GM23338 (cell line): ENCODE data around the gene CECR2. TPM values are rescaled to one million over a fixed set of nuclear protein-coding genes. Genes with fewer than 3 reads are reported as not detected.
A peak's percentile ranks its signal among the peaks of the same experiment; 100 is the strongest.

Experiments used
- ATAC-seq: fragments of 200-7000 bp; cut with Tn5 transposase; 3 replicates; pipeline ENCODE4 v1.9.1; 2020
- DNase-seq: peaks from one replicate; pipeline ENCODE4 v3.0.0-alpha.2; 2015; ENCODE audit warnings: low spot score
- H2AFZ ChIP-seq: fragments of 200-600 bp; sonication (generic); 2 replicates; pipeline ENCODE4 v1.8.0; 2016; ENCODE audit warnings: antibody characterized with exemption, mild to moderate bottlenecking, moderate library complexity
- H3F3A ChIP-seq: fragments of 200-600 bp; sonication (generic); replicated peaks from 2 replicates; pipeline ENCODE4 v1.8.0; 2017; ENCODE audit warnings: antibody characterized with exemption, mixed run types, low read depth
- H3K27ac ChIP-seq: fragments of 200-600 bp; sonication (generic); 2 replicates; pipeline ENCODE4 v1.6.1; 2016; ENCODE audit warnings: low read depth
- H3K27me3 ChIP-seq: fragments of 200-600 bp; sonication (generic); 2 replicates; pipeline ENCODE4 v1.8.0; 2016; ENCODE audit warnings: mild to moderate bottlenecking, mixed run types, moderate library complexity; ENCODE audit not compliant: insufficient read depth
- H3K36me3 ChIP-seq: fragments of 200-600 bp; sonication (generic); 2 replicates; pipeline ENCODE4 v1.8.0; 2016; ENCODE audit warnings: mild to moderate bottlenecking; ENCODE audit not compliant: insufficient read depth
- H3K4me1 ChIP-seq: fragments of 200-600 bp; sonication (generic); 2 replicates; pipeline ENCODE4 v1.8.0; 2016; ENCODE audit warnings: mild to moderate bottlenecking, moderate library complexity; ENCODE audit not compliant: insufficient read depth
- H3K4me2 ChIP-seq: fragments of 200-600 bp; sonication (generic); 2 replicates; pipeline ENCODE4 v1.7.1; 2017; ENCODE audit warnings: mixed run types
- H3K4me3 ChIP-seq: fragments of 200-600 bp; sonication (generic); 2 replicates; pipeline ENCODE4 v1.6.1; 2016; ENCODE audit warnings: mixed run types
- H3K79me2 ChIP-seq: fragments of 200-600 bp; sonication (generic); replicated peaks from 2 replicates; pipeline ENCODE4 v1.8.0; 2017; ENCODE audit warnings: mild to moderate bottlenecking; ENCODE audit not compliant: insufficient read depth
- H3K9me2 ChIP-seq: fragments of 200-600 bp; sonication (generic); 2 replicates; pipeline ENCODE4 v1.8.0; 2017; ENCODE audit not compliant: insufficient read depth
- H4K20me1 ChIP-seq: fragments of 200-600 bp; sonication (generic); replicated peaks from 2 replicates; pipeline ENCODE4 v1.8.0; 2017; ENCODE audit warnings: mild to moderate bottlenecking; ENCODE audit not compliant: insufficient read depth
- H3K27ac Mint-ChIP-seq: 2 replicates; pipeline ENCODE4 v1.8.0; 2020; ENCODE audit warnings: inconsistent platforms, mild to moderate bottlenecking, moderate library complexity, mixed read lengths
- H3K27me3 Mint-ChIP-seq: 3 replicates; pipeline ENCODE4 v1.8.0; 2022; ENCODE audit warnings: low read depth, mild to moderate bottlenecking, moderate library complexity, mixed read lengths, inconsistent platforms; ENCODE audit not compliant: insufficient read depth, poor library complexity
- H3K36me3 Mint-ChIP-seq: 3 replicates; pipeline ENCODE4 v1.8.0; 2021; ENCODE audit warnings: low read depth, mild to moderate bottlenecking, inconsistent platforms, moderate library complexity, mixed read lengths
- H3K4me1 Mint-ChIP-seq: 3 replicates; pipeline ENCODE4 v1.8.0; 2020; ENCODE audit warnings: mild to moderate bottlenecking, inconsistent platforms, mixed read lengths
- H3K4me3 Mint-ChIP-seq: 3 replicates; pipeline ENCODE4 v1.8.0; 2021; ENCODE audit warnings: moderate library complexity, mild to moderate bottlenecking, inconsistent platforms, mixed read lengths
- H3K9me3 Mint-ChIP-seq: 3 replicates; pipeline ENCODE4 v1.8.0; 2020; ENCODE audit warnings: moderate library complexity, mild to moderate bottlenecking, inconsistent platforms, mixed read lengths
- EZH2 ChIP-seq: fragments of 200-600 bp; sonication (generic); IDR thresholded peaks from one replicate; pipeline ENCODE4 v1.8.0; 2017; ENCODE audit warnings: antibody characterized with exemption, mild to moderate bottlenecking, low read depth; ENCODE audit not compliant: unreplicated experiment
- JUNB ChIP-seq: IDR thresholded peaks from one replicate; pipeline ENCODE4 v1.6.1; 2016; ENCODE audit warnings: antibody characterized with exemption; ENCODE audit not compliant: unreplicated experiment
- STAT1 ChIP-seq: IDR thresholded peaks from one replicate; pipeline ENCODE4 v1.6.1; 2016; ENCODE audit warnings: antibody characterized with exemption; ENCODE audit not compliant: unreplicated experiment
- ZNF114 ChIP-seq: fragments of 250-450 bp; sonication (Bioruptor Pico); IDR thresholded peaks from 2 replicates; pipeline ENCODE4 v1.5.0; 2020; ENCODE audit warnings: mild to moderate bottlenecking, moderate library complexity
- ZNF331 ChIP-seq: fragments of 250-450 bp; sonication (Bioruptor Pico); IDR thresholded peaks from 2 replicates; pipeline ENCODE4 v1.5.0; 2020; ENCODE audit warnings: low read depth, mild to moderate bottlenecking, moderate library complexity
- polyA plus RNA-seq: library from polyadenylated mRNA; unstranded; fragments of >200 nt; fragmentation: Nextera tagmentation; extraction: Ambion mirVana; gene quantifications from 2 replicates; pipeline ENCODE4 v1.2.1, GENCODE V29; 2016
- total RNA-seq: library from RNA; depleted of rRNA; stranded (reverse); fragments of >200 nt; shearing (Covaris generic); gene quantifications from 2 replicates; pipeline ENCODE4 v1.2.3, GENCODE V29; 2014
- TF ChIP-seq, protein P1 (sequence below): IDR thresholded peaks from 2 replicates; pipeline ENCODE4 v1.6.1; 2016; ENCODE audit warnings: antibody characterized with exemption
- TF ChIP-seq, protein P2 (sequence below): fragments of 250-450 bp; sonication (Bioruptor Pico); IDR thresholded peaks from 2 replicates; pipeline ENCODE4 v1.5.0; 2020; ENCODE audit warnings: mild to moderate bottlenecking, moderate library complexity
- TF ChIP-seq, protein P3 (sequence below), 2 experiments: fragments of 200-600 bp in 1 of 2; sonication (generic) in 1 of 2; conservative IDR thresholded peaks; 2 replicates each; pipeline versions ENCODE4 v1.5.1 to v1.6.1; 2016 to 2017; ENCODE audit warnings: antibody characterized with exemption in 2 of 2, low read depth in 2 of 2, mild to moderate bottlenecking in 2 of 2, moderate library complexity in 1 of 2

The CECR2 gene
- total and polyA plus RNA-seq, 2 experiments from 2014 or later, result 18.4 to 110 TPM

DNA sequence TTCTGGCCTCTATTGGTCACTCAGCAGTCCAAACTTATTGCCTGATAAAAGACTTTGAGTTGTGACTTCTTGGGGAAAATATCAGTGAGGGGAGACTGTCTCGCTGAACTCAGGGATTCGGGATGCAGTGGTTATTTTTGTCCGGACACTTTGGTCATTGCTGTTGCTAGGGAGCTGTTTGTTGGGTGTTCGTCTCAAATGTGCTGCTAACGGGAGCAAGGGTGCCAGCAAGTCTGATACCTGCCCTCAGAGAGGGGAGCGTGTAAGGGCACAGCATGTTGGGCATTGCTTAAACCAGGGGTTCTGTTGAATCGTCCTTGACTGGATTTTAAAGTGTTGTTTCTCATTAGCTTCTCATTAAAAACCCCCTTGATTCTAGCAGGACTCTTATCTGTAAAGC is 144.8 kb downstream of the CECR2 start:
- H3K9me2 ChIP-seq, result no peaks in the 10 kb centered on the region
- H3K4me1 ChIP-seq, result no peaks in the 10 kb centered on the region
- H3K4me3 ChIP-seq, result no peak overlapping the region
- H3K79me2 ChIP-seq, result peaks cover 41% of the 10 kb centered on the region
- 0 out of 2 replicates have a peak overlapping the region, but pooled peaks have one; percentile 3 for H3K27ac ChIP-seq
- no peak overlapping the region for H2AFZ ChIP-seq
- peaks cover 5% of the 10 kb centered on the region for H4K20me1 ChIP-seq
- peaks cover 10% of the 10 kb centered on the region for H3K36me3 ChIP-seq
- no peak for DNase-seq
- TF ChIP-seq STAT1 (no peak), ZNF114 (CRISPR knock-in tag) (no peak), JUNB (no peak), EZH2 (no peak), ZNF331 (CRISPR knock-in tag) (no peak)
- TF ChIP-seq, protein P1, sequence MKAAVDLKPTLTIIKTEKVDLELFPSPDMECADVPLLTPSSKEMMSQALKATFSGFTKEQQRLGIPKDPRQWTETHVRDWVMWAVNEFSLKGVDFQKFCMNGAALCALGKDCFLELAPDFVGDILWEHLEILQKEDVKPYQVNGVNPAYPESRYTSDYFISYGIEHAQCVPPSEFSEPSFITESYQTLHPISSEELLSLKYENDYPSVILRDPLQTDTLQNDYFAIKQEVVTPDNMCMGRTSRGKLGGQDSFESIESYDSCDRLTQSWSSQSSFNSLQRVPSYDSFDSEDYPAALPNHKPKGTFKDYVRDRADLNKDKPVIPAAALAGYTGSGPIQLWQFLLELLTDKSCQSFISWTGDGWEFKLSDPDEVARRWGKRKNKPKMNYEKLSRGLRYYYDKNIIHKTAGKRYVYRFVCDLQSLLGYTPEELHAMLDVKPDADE, result no peak
- TF ChIP-seq, protein P2, sequence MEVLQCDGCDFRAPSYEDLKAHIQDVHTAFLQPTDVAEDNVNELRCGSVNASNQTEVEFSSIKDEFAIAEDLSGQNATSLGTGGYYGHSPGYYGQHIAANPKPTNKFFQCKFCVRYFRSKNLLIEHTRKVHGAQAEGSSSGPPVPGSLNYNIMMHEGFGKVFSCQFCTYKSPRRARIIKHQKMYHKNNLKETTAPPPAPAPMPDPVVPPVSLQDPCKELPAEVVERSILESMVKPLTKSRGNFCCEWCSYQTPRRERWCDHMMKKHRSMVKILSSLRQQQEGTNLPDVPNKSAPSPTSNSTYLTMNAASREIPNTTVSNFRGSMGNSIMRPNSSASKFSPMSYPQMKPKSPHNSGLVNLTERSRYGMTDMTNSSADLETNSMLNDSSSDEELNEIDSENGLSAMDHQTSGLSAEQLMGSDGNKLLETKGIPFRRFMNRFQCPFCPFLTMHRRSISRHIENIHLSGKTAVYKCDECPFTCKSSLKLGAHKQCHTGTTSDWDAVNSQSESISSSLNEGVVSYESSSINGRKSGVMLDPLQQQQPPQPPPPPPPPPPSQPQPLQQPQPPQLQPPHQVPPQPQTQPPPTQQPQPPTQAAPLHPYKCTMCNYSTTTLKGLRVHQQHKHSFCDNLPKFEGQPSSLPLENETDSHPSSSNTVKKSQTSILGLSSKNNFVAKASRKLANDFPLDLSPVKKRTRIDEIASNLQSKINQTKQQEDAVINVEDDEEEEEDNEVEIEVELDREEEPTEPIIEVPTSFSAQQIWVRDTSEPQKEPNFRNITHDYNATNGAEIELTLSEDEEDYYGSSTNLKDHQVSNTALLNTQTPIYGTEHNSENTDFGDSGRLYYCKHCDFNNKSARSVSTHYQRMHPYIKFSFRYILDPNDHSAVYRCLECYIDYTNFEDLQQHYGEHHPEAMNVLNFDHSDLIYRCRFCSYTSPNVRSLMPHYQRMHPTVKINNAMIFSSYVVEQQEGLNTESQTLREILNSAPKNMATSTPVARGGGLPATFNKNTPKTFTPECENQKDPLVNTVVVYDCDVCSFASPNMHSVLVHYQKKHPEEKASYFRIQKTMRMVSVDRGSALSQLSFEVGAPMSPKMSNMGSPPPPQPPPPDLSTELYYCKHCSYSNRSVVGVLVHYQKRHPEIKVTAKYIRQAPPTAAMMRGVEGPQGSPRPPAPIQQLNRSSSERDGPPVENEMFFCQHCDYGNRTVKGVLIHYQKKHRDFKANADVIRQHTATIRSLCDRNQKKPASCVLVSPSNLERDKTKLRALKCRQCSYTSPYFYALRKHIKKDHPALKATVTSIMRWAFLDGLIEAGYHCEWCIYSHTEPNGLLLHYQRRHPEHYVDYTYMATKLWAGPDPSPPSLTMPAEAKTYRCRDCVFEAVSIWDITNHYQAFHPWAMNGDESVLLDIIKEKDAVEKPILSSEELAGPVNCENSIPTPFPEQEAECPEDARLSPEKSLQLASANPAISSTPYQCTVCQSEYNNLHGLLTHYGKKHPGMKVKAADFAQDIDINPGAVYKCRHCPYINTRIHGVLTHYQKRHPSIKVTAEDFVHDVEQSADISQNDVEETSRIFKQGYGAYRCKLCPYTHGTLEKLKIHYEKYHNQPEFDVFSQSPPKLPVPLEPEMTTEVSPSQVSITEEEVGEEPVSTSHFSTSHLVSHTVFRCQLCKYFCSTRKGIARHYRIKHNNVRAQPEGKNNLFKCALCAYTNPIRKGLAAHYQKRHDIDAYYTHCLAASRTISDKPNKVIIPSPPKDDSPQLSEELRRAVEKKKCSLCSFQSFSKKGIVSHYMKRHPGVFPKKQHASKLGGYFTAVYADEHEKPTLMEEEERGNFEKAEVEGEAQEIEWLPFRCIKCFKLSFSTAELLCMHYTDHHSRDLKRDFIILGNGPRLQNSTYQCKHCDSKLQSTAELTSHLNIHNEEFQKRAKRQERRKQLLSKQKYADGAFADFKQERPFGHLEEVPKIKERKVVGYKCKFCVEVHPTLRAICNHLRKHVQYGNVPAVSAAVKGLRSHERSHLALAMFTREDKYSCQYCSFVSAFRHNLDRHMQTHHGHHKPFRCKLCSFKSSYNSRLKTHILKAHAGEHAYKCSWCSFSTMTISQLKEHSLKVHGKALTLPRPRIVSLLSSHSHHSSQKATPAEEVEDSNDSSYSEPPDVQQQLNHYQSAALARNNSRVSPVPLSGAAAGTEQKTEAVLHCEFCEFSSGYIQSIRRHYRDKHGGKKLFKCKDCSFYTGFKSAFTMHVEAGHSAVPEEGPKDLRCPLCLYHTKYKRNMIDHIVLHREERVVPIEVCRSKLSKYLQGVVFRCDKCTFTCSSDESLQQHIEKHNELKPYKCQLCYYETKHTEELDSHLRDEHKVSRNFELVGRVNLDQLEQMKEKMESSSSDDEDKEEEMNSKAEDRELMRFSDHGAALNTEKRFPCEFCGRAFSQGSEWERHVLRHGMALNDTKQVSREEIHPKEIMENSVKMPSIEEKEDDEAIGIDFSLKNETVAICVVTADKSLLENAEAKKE, result no peak
- TF ChIP-seq, protein P3, sequence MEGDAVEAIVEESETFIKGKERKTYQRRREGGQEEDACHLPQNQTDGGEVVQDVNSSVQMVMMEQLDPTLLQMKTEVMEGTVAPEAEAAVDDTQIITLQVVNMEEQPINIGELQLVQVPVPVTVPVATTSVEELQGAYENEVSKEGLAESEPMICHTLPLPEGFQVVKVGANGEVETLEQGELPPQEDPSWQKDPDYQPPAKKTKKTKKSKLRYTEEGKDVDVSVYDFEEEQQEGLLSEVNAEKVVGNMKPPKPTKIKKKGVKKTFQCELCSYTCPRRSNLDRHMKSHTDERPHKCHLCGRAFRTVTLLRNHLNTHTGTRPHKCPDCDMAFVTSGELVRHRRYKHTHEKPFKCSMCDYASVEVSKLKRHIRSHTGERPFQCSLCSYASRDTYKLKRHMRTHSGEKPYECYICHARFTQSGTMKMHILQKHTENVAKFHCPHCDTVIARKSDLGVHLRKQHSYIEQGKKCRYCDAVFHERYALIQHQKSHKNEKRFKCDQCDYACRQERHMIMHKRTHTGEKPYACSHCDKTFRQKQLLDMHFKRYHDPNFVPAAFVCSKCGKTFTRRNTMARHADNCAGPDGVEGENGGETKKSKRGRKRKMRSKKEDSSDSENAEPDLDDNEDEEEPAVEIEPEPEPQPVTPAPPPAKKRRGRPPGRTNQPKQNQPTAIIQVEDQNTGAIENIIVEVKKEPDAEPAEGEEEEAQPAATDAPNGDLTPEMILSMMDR (conservative IDR thresholded peaks at IDR 0.05; ENCODE audit: low read depth in 2 of 2), result no peak
- no peaks in the 10 kb centered on the region for H3K27me3 ChIP-seq
- H3K27me3 Mint-ChIP-seq, result peaks cover 4% of the 10 kb centered on the region
- H3K27ac Mint-ChIP-seq, result no peak overlapping the region
- H3K4me1 Mint-ChIP-seq, result no peaks in the 10 kb centered on the region
- peaks cover 65% of the 10 kb centered on the region for H3K36me3 Mint-ChIP-seq
- peaks cover 7% of the 10 kb centered on the region for H3F3A ChIP-seq
- no peaks in the 10 kb centered on the region for H3K9me3 Mint-ChIP-seq
- H3K4me3 Mint-ChIP-seq, result no peak overlapping the region
- no peak for ATAC-seq
- no peak overlapping the region for H3K4me2 ChIP-seq
